Right hindlimb (tissue), 1 donor: ENCODE results near the gene L1CAM.

ENCODE experiments used
- DNase-seq: peaks from one replicate; pipeline ENCODE4 v3.0.0-alpha.2; 2018

Gene L1CAM

DNA sequence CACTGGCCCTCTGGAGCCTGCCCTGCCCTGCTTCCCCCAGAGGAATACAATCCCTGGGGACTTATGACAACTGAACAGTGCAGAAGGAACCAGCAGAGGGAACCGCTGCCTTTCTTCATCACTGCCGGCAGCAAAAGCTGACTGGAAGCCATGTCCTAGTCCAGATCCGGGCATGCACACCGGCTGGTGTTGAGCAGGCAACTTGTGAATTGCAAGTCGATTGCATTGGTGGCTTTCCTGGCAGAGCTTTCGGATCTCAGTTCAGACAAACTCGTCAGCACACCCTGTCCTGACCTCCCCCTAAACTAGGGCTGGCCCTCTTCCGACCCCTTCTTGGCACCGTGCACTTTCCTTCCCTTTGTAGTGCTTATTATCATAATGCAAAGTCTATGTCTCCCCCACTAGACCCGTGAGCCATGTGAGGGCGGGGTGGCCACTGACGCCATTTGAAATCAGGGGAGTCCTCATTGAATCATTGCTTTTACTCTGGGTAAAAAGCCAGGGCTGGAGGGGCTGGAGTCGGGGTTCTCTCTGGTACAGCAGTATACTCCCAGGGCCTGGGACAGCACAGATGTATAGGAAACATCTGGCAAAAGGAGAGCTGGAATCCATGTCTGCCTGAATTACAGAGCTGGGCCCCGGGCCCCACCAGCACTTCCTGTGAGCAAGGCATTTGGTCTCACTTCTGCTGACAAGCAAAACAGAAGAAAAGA lies 38.3 kb upstream of the L1CAM start:
- no peak for DNase-seq

GRCh38 chrX:153922932-153923857 lies 37.2 kb upstream of the L1CAM start:
- DNase-seq, result peak; percentile 79

DNA sequence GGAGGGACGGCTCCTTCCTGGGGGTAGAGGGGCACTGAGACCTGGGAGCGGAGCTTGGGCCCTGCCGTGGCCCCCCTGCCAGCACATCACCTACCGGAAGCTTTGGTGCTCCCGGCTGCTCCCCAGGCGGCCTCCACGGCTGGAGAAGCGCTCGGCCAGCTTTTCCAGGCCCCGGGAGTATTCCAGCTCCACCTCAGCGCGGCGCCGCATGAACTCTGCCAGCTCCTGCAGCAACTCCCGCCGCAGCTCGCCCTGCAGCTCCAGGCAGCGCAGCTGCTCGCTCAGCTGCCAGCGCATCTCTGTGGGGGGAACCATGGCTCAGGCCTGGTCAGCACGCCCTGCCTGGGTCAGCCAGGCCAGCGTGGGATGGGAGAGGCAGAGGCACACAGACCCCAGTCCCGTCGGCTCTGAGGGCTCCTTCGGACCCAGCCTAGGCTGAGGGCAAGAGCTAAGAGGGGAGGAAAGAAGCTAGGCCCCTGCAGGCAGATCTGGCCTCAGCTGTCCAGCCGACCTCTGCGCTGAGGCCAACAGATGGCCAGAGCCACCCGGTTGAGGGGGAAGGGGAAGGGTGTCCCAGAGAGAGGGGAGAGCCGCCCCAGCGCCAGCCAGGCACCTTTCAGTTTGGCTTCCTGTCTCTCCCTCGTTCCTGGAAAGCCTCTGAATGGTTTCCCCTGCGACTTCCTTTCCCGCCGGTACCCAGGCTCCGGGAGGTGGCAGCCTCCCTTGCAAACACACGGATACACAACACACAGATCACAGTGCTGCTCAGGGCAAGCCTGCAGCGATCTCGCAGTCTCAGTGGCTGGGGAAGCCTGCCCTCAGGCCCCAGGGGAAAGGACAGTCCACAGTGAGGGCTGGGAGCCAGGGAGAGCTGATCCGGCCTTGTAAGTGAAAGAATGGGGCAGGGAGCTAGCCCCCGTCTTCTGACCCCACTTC lies 35.8 kb upstream of the L1CAM start:
- DNase-seq, result peak; percentile 27

DNA sequence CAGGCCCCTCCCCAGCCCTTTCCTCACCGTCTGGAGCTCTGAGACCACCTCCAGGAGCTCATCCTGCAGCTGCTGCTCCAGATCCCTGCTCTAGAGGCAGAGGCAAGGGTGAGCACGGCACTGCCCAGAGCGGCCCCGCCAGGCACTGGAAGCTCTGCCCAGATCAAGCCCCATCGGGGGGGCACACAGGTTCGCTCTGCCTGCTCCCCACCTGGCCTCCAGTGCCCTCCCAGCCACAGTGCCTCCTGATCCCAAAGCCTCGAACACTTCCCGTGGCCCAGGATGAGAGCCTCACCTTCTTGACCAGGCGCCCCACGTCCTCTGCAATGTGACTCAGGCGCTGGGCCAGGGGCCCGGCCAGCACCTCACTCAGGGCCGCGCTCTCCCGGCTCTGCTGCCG lies 35.1 kb upstream of the L1CAM start:
- peak; percentile 15 for DNase-seq

DNA sequence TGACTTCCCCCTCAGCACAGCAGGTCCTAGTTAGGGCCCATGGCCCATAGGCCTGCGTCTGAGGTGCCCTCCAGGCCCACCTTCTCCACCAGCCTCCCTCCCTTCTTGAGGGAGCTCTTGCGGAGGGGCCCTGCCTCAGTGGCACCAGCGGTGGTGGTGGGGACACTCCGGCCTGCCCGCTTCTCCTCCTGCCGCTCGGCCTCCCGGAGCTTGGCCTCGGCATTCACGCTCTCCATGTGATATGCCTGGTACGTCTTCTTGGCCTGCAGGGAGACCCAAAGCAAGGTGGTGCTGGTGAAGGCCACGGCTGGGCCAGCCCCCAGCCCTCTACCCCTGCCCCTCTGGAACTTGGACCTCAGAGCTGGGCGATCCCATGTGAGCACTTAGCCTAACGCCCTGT lies 34.6 kb upstream of the L1CAM start:
- no peak for DNase-seq

DNA sequence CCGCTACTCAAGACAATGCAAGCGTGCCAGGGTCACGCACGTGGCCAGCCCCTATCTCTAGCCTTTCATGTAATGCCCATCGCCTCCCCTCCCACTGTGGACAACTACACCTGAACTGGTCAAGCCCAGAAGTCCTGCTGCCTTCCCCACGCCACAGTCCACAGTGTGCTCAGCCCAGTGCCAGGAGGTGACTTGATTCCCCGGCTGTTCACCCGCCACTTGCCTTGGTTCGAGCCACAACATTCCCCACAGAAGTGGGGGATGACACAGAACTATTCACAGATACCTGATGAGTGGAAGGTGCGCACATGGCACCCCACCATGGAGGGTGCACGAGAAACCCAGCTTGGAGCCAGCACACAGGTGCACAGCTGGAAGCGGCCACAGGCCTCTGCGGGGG lies 33.3 kb upstream of the L1CAM start:
- DNase-seq, result peak; percentile 9

DNA sequence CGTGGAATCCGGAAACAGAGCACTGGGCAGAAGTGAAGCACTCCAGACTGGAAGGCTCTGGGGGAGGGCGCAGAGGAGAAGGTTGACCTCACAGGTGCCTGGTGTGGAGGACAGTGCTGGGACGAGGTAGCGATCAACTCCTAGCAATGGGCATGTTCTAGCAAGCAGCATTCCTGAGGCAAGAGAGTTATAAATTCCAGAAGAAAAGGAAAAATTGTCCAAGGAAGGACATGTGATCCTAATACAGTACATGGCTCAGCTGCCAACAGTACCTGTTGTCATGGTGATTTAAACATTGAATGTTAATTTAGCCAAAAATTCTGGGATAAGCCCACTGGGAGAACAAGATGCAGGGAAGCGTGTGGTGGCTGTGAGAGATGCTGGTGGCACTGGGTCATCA lies 31.9 kb upstream of the L1CAM start:
- peak; percentile 29 for DNase-seq

DNA sequence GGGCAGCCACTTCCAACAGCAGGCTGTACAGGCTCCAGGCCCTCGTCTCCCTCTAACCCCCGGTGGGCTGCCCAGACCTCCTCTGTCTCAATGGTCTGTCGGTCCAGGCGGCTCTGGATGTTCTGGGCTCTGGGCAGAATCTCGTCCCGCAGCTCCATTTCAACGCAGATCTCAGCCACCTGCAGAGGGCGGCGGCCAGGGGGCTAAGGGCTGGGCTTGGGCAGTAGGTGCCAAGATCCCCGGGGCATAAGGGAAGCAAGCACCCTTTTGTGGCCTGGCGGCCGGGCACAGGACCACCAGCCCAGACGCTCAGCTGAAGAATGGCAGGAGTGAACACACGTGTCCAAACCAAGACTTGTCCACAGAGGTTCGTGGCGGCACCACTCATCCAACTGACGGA lies 27.7 kb upstream of the L1CAM start:
- no peak for DNase-seq

DNA sequence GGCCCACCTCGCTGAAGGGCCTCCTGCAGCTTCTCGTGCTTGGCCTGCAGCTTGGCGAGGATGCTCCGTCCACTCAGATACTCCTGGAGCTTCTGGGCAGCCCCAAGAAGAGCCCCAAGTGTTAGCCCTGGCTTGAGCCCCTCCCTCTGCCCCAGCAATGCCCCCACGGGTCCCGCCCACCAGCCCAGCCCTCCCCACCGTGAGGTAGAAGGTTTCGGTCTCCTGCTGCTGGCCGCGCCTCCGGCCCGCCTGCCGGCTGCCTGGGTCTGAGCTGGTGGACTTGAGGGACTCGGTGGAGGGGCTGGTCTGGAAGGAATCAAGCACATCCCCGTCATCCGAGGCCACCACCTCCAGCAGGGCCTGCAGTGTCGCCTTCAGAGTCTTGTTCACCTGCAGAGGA lies 27.2 kb upstream of the L1CAM start:
- DNase-seq, result no peak

GRCh38 chrX:153911798-153912197 lies 25.8 kb upstream of the L1CAM start:
- no peak for DNase-seq

GRCh38 chrX:153910446-153910845 lies 24.5 kb upstream of the L1CAM start:
- DNase-seq, result no peak

GRCh38 chrX:153909980-153910360 lies 24.0 kb upstream of the L1CAM start:
- DNase-seq, result no peak

- DNase-seq, result no peak
These were observed 23.3 kb upstream of the L1CAM start for GRCh38 chrX:153909024-153909979.

GRCh38 chrX:153908219-153908860 lies 22.4 kb upstream of the L1CAM start:
- no peak for DNase-seq

- no peak for DNase-seq
These were observed 21.5 kb upstream of the L1CAM start for GRCh38 chrX:153907456-153907855.

DNA sequence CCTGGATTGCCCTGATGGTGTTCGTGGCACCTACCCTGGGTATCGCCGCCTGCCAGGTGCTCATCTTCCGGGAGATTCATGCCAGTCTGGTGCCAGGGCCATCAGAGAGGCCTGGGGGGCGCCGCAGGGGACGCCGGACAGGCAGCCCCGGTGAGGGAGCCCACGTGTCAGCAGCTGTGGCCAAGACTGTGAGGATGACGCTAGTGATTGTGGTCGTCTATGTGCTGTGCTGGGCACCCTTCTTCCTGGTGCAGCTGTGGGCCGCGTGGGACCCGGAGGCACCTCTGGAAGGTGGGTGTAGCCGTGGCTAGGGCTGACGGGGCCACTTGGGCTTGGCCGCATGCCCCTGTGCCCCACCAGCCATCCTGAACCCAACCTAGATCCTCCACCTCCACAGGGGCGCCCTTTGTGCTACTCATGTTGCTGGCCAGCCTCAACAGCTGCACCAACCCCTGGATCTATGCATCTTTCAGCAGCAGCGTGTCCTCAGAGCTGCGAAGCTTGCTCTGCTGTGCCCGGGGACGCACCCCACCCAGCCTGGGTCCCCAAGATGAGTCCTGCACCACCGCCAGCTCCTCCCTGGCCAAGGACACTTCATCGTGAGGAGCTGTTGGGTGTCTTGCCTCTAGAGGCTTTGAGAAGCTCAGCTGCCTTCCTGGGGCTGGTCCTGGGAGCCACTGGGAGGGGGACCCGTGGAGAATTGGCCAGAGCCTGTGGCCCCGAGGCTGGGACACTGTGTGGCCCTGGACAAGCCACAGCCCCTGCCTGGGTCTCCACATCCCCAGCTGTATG lies 20.3 kb upstream of the L1CAM start:
- no peak for DNase-seq

DNA sequence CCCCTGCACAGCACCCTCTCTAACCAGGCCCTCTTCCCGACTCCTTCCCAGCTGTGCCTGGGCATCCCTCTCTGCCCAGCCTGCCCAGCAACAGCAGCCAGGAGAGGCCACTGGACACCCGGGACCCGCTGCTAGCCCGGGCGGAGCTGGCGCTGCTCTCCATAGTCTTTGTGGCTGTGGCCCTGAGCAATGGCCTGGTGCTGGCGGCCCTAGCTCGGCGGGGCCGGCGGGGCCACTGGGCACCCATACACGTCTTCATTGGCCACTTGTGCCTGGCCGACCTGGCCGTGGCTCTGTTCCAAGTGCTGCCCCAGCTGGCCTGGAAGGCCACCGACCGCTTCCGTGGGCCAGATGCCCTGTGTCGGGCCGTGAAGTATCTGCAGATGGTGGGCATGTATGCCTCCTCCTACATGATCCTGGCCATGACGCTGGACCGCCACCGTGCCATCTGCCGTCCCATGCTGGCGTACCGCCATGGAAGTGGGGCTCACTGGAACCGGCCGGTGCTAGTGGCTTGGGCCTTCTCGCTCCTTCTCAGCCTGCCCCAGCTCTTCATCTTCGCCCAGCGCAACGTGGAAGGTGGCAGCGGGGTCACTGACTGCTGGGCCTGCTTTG lies 19.6 kb upstream of the L1CAM start:
- no peak for DNase-seq

DNA sequence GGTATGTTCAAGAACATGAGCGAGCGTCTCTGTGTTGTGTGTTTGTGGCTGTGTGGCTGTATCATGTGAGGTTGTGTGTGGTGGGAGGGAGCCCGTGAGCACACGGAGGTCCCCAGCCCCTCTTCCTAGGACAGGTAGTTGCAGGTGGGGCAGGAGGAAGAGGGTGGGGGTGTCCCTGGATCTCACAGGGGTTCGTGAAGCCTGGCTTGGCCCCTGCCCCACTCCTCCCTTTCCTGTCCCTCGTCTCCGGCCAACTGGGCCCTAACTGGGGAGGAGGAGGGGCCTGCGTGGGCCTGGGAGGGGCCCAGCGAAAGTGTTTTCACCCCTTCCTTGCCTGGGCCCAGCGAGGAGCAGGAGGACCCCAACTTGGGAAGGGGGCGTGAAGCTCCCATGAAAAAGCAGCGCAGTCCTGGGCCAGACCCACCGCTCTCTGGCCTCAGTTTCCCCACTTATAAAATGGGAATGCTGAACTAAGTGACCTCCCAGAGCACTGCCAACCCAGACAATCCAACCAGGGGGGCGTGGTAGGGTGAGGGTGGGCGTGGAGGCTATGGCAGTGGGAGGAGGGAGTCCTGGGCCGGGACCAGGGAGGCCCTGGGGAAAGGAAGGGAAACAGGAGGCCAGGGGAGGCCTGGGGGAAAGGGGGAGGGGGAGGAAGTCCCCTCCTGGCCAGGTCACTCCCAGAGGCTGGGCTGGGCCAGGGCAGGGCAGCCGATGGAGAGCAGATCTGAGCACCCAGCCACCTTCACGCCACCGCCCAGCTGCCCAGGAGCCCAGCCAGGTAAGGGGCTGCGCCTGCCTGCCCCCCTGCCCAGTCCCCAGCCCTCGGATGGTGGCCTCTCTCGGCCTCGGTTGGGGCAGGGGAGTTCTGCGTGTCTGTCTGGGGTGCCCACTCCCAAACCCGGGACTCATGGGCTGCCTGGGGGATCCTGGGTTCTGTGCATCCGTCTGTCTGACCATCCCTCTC lies 18.3 kb upstream of the L1CAM start, which contains the start of gene AVPR2:
Gene AVPR2, plus strand, starts transcription at position 683 of the 967 bp plus-strand sequence. CDS start 473 bp downstream, outside the sequence.
- DNase-seq, result no peak
